ENCODE data around the gene SEC24A.
A peak's percentile ranks its signal among the peaks of the same experiment; 100 is the strongest.
"Not testable (repeated sequence)": the region's sequence is repeated elsewhere in the genome, so short reads cannot be mapped to it uniquely, and the experiment has no call there.

The SEC24A gene

GRCh38 chr5:134738963-134739661 lies 90.5 kb downstream of the SEC24A start:
- Histone ChIP-seq H3K27ac (ENCODE audit: low read depth, low read length, severe bottlenecking) (peak overlapping the region; percentile 96), H3K4me3 (ENCODE audit: extremely low read depth, insufficient read depth, low read length, poor library complexity, severe bottlenecking) (peak overlapping the region; percentile 81), H3K4me1 (ENCODE audit: control insufficient read depth, insufficient read depth, low read length, poor library complexity, severe bottlenecking) (peaks cover 7% of the 10 kb centered on the region), H3K9me3 (ENCODE audit: control insufficient read depth, low read length) (no peaks in the 10 kb centered on the region), H3K36me3 (ENCODE audit: control insufficient read depth, insufficient read depth, low read length) (peaks cover 35% of the 10 kb centered on the region)
- WGBS, 2 experiments (ENCODE audit: insufficient coverage in 2 of 2): 14 to 15% methylated on average over 11 to 19 of the region's 21 CpGs

DNA sequence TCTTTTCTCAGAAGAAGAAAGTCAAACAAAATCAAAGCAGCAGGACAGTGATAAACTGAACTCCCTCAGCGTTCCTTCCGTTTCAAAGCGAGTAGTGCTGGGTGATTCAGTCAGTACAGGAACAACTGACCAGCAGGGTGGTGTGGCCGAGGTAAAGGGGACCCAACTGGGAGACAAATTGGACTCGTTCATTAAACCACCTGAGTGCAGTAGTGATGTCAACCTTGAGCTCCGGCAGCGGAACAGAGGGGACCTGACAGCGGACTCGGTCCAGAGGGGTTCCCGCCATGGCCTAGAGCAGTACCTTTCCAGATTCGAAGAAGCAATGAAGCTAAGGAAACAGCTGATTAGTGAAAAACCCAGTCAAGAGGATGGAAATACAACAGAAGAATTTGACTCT lies 92.5 kb downstream of the SEC24A start:
- Histone ChIP-seq H3K4me3 (ENCODE audit: extremely low read depth, insufficient read depth, low read length, poor library complexity, severe bottlenecking) (no peak overlapping the region), H3K27ac (ENCODE audit: low read depth, low read length, severe bottlenecking) (no peak overlapping the region), H3K36me3 (ENCODE audit: control insufficient read depth, insufficient read depth, low read length) (peaks cover 41% of the 10 kb centered on the region), H3K4me1 (ENCODE audit: control insufficient read depth, insufficient read depth, low read length, poor library complexity, severe bottlenecking) (peaks cover 7% of the 10 kb centered on the region), H3K9me3 (ENCODE audit: control insufficient read depth, low read length) (no peaks in the 10 kb centered on the region)
- 98 to 100% methylated on average over 11 of the region's 11 CpGs for WGBS, 2 experiments (ENCODE audit: insufficient coverage in 2 of 2)

GRCh38 chr5:134742134-134742533 lies 93.5 kb downstream of the SEC24A start:
- Histone ChIP-seq H3K9me3 (ENCODE audit: control insufficient read depth, low read length) (no peaks in the 10 kb centered on the region), H3K36me3 (ENCODE audit: control insufficient read depth, insufficient read depth, low read length) (peaks cover 41% of the 10 kb centered on the region), H3K4me3 (ENCODE audit: extremely low read depth, insufficient read depth, low read length, poor library complexity, severe bottlenecking) (no peak overlapping the region), H3K27ac (ENCODE audit: low read depth, low read length, severe bottlenecking) (no peak overlapping the region), H3K4me1 (ENCODE audit: control insufficient read depth, insufficient read depth, low read length, poor library complexity, severe bottlenecking) (peaks cover 7% of the 10 kb centered on the region)
- WGBS, 2 experiments (ENCODE audit: insufficient coverage in 2 of 2): no CpG with 5 or more reads among the region's 2 CpGs

DNA sequence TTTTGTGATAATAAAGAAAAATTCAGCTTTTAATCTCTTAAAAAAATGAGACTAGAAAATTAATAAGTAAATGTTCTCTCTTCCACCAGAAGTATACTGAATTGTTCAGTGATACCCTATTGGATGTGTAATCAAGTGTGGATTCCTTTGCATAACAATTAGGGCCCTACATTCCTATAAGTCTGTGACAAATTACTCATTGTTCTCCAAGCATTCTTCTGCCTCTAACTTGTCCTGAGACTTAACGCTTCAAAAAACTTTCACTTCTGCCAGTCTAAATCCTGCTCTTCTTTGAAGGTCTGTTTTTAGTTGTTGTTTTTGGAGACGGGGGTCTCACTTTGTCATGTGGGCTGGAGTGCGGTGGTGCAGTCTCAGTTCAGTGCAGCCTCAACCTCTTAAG lies 100.8 kb downstream of the SEC24A start:
- Histone ChIP-seq H3K9me3 (ENCODE audit: control insufficient read depth, low read length) (no peaks in the 10 kb centered on the region), H3K36me3 (ENCODE audit: control insufficient read depth, insufficient read depth, low read length) (peaks cover 13% of the 10 kb centered on the region), H3K4me3 (ENCODE audit: extremely low read depth, insufficient read depth, low read length, poor library complexity, severe bottlenecking) (no peak overlapping the region), H3K27ac (ENCODE audit: low read depth, low read length, severe bottlenecking) (no peak overlapping the region), H3K4me1 (ENCODE audit: control insufficient read depth, insufficient read depth, low read length, poor library complexity, severe bottlenecking) (no peaks in the 10 kb centered on the region)
- 80% methylated on average over 2 of the region's 3 CpGs; no CpG with 5 or more reads in 1 of the 2 experiments for WGBS, 2 experiments (ENCODE audit: insufficient coverage in 2 of 2)

DNA sequence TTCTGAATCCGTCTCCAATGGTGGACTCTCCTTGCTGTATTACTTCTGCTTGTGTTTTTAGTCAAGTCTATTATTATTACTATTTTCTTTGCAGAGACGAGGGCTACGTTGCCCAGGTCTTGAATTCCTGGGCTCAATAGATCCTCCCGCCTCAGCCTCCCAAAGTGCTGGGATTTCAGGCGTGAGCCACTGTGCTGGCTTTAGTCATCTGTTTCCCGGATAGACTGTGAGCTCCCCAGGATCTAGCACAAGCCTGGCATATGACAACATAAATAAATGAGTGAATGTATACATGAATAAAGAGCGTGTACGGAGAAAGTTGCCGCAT lies 109.6 kb downstream of the SEC24A start:
- Histone ChIP-seq H3K36me3 (ENCODE audit: control insufficient read depth, insufficient read depth, low read length) (peaks cover 8% of the 10 kb centered on the region), H3K4me3 (ENCODE audit: extremely low read depth, insufficient read depth, low read length, poor library complexity, severe bottlenecking) (peak overlapping the region; percentile 87), H3K27ac (ENCODE audit: low read depth, low read length, severe bottlenecking) (no peak overlapping the region), H3K4me1 (ENCODE audit: control insufficient read depth, insufficient read depth, low read length, poor library complexity, severe bottlenecking) (peaks cover 4% of the 10 kb centered on the region), H3K9me3 (ENCODE audit: control insufficient read depth, low read length) (no peaks in the 10 kb centered on the region)
- WGBS, 2 experiments (ENCODE audit: insufficient coverage in 2 of 2): 15 to 33% methylated on average over 6 to 7 of the region's 9 CpGs

DNA sequence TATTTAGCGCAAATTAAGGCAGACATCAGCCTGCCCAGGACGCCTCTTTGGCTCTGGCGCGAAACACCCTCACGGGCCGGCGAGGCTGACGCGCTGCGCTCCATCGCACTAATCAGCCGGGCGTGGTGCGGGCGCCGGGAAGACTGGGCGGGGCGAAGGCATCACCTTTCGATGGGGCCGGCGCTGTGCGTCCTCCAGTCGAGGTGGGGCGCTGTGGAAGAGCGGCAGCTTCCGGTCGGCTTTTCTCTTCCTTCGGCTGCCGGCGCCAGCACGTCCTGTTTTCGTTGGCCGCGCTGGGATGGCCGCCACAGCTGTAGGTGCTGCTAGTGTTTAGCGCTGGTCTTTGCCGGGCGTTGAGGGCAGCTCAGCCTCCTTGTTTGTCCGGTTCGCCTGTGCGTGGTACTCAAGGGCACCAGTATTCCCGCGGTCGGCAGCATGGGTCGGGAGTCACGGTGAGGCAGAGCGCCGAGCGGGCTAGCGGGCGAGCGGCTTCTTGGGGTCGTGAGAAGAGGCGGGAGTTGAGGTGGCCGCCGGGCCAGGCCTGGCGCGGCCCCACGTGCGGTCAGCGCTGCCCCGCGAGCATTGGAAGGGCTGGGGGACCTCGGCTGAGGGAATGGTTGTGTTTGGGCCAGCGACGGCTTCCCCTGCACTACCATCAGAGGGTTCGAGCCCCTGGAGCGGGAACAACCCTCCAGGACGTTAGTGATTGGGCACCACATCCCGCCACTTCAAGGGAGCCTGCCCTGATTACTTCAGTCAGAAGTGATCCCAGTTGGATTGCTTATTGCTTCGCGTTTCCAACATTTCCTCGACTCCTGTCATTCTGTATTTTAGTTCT lies 110.1 kb downstream of the SEC24A start, which contains the start of gene DDX46:
TSS of gene DDX46 (plus strand) at position 276 of the 838 bp plus-strand sequence. CDS start at position 436, 160 bp downstream.
- Histone ChIP-seq H3K4me1 (ENCODE audit: control insufficient read depth, insufficient read depth, low read length, poor library complexity, severe bottlenecking) (peaks cover 4% of the 10 kb centered on the region), H3K4me3 (ENCODE audit: extremely low read depth, insufficient read depth, low read length, poor library complexity, severe bottlenecking) (peak within 1 kb of the TSS; percentile 87), H3K27ac (ENCODE audit: low read depth, low read length, severe bottlenecking) (peak within 1 kb of the TSS; percentile 75), H3K9me3 (ENCODE audit: control insufficient read depth, low read length) (no peaks in the 10 kb centered on the region), H3K36me3 (ENCODE audit: control insufficient read depth, insufficient read depth, low read length) (peaks cover 14% of the 10 kb centered on the region)
- WGBS, 2 experiments (ENCODE audit: insufficient coverage in 2 of 2): 0 to 1% methylated on average over 51 to 59 of the region's 73 CpGs

DNA sequence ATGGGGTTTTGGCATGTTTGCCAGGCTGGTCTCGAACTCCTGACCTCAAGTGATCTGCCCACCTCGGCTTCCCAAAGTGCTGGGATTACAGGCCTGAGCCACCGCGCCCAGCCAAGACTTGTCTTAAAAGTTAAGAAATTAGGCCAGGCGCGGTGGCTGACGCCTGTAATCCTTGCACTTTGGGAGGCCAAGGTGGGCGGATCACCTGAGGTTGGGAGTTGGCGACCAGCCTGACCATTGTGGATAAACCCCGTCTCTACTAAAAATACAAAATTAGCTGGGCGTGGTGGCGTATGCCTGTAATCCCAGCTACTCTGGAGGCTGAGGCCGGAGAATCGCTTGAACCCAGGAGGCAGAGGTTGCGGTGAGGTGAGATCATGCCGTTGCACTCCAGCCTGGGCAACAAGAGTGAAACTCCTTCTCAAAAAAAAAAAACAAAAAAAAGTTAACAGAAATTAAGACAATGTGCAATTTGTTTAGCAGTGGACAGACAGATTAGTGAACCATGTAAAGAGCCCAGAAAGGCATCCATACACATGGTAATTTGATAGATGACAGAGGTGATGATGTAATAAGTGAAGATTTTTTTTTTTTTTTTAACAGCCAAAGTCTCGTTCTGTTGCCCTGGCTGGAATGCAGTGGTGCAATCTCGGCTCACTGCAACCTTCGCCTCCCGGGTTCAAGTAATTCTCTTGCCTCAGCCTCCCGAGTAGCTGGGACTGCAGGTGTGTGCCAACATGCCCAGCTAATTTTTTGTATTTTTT lies 119.1 kb downstream of the SEC24A start:
- H3K4me1 ChIP-seq (ENCODE audit: control insufficient read depth, insufficient read depth, low read length, poor library complexity, severe bottlenecking); H3K27ac ChIP-seq (ENCODE audit: low read depth, low read length, severe bottlenecking); H3K9me3 ChIP-seq (ENCODE audit: control insufficient read depth, low read length); H3K4me3 ChIP-seq (ENCODE audit: extremely low read depth, insufficient read depth, low read length, poor library complexity, severe bottlenecking): not testable (repeated sequence)
- WGBS, 2 experiments (ENCODE audit: insufficient coverage in 2 of 2): 96% methylated on average over 10 to 20 of the region's 21 CpGs
- H3K36me3 ChIP-seq (ENCODE audit: control insufficient read depth, insufficient read depth, low read length): peaks cover 92% of the 10 kb centered on the region

DNA sequence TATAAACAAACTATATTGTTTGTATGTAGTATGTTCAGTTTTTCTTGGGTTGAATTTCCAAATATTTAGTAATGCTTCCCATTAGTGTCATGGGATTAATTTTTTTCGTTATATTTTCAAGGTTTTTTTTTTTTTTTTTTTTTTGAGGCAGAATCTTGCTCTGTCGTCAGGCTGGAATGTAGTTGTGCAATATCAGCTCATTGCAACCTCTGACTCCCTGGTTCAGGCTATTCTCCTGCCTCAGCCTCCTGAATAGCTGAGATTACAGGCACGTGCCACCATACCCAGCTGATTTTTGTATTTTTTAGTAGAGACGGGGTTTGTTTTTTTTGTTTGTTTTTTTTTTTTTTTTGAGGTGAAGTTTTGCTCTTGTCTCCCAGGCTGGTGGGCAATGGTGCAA lies 120.6 kb downstream of the SEC24A start:
- no peaks in the 10 kb centered on the region for H3K9me3 ChIP-seq (ENCODE audit: control insufficient read depth, low read length)
- H3K4me1 ChIP-seq (ENCODE audit: control insufficient read depth, insufficient read depth, low read length, poor library complexity, severe bottlenecking): no peaks in the 10 kb centered on the region
- peaks cover 96% of the 10 kb centered on the region for H3K36me3 ChIP-seq (ENCODE audit: control insufficient read depth, insufficient read depth, low read length)
- H3K4me3 ChIP-seq (ENCODE audit: extremely low read depth, insufficient read depth, low read length, poor library complexity, severe bottlenecking): no peak overlapping the region
- H3K27ac ChIP-seq (ENCODE audit: low read depth, low read length, severe bottlenecking): no peak overlapping the region
- WGBS, 2 experiments (ENCODE audit: insufficient coverage in 2 of 2): 100% methylated on average over 2 of the region's 4 CpGs; no CpG with 5 or more reads in 1 of the 2 experiments

DNA sequence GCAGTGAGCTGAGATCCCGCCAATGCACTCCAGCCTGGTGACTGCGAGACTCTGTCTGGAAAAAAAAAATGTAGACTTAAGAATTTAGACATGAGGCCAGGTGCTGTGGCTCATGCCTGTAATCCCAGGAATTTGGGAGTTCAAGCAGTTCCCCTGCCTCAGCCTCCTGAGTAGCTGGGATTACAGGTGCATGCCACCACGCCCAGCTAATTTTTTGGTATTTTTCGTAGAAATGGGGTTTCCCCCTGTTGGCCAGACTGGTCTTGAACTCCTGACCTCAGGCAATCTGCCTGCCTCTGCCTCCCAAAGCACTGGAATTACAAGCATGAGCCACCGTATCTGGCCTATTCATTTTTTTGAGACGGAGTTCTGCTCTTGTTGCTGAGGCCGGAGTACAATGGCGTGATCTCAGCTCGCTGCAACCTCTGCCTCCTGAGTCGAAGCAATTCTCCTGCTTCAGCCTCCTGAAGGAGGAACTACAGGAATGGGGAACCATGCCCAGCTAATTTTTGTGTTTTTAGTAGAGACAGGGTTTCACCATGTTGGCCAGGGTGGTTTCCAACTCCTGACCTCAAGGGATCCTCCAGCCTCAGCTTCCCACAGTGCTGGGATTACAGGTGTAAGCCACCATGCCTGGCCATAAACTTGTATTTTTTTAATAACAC lies 124.0 kb downstream of the SEC24A start:
- Histone ChIP-seq H3K4me1 (ENCODE audit: control insufficient read depth, insufficient read depth, low read length, poor library complexity, severe bottlenecking) (no peaks in the 10 kb centered on the region), H3K36me3 (ENCODE audit: control insufficient read depth, insufficient read depth, low read length) (peaks cover 98% of the 10 kb centered on the region), H3K4me3 (ENCODE audit: extremely low read depth, insufficient read depth, low read length, poor library complexity, severe bottlenecking) (no peak overlapping the region), H3K27ac (ENCODE audit: low read depth, low read length, severe bottlenecking) (no peak overlapping the region), H3K9me3 (ENCODE audit: control insufficient read depth, low read length) (no peaks in the 10 kb centered on the region)
- 97 to 98% methylated on average over 10 of the region's 10 CpGs for WGBS, 2 experiments (ENCODE audit: insufficient coverage in 2 of 2)

- Histone ChIP-seq H3K36me3 (ENCODE audit: control insufficient read depth, insufficient read depth, low read length) (peaks cover 98% of the 10 kb centered on the region), H3K9me3 (ENCODE audit: control insufficient read depth, low read length) (no peaks in the 10 kb centered on the region), H3K4me1 (ENCODE audit: control insufficient read depth, insufficient read depth, low read length, poor library complexity, severe bottlenecking) (no peaks in the 10 kb centered on the region)
These were observed 128.8 kb downstream of the SEC24A start for GRCh38 chr5:134777366-134777765.

More at GRCh38 chr5:134777366-134777765, 128.8 kb downstream of the SEC24A start:
- H3K4me3 ChIP-seq (ENCODE audit: extremely low read depth, insufficient read depth, low read length, poor library complexity, severe bottlenecking): no peak overlapping the region
- 100% methylated on average over 1 to 2 of the region's 2 CpGs for WGBS, 2 experiments (ENCODE audit: insufficient coverage in 2 of 2)
- H3K27ac ChIP-seq (ENCODE audit: low read depth, low read length, severe bottlenecking): no peak overlapping the region

Data from mesodermal cell (in vitro differentiated cells).